BLaER1 treated with 17β-estradiol and CSF1 and Interleukin-3, amounts not matched to agents 10 nM and 100 nM (cell line): ENCODE measurements around the gene PTPRN2.

Experiments used
- H3K27ac ChIP-seq, 11 experiments: shearing (Covaris generic); formaldehyde crosslinking; 2 replicates each; pipeline ENCODE4 v1.8.1; 2022
- H3K27me3 ChIP-seq, 11 experiments: shearing (Covaris generic); formaldehyde crosslinking; 2 replicates each; pipeline ENCODE4 v1.8.1; 2022
- H3K36me3 ChIP-seq, 11 experiments: shearing (Covaris generic); formaldehyde crosslinking; 2 replicates each; pipeline ENCODE4 v1.8.1; 2022
- H3K4me1 ChIP-seq, 10 experiments: shearing (Covaris generic); formaldehyde crosslinking; 2 replicates each; pipeline ENCODE4 v1.8.1; 2022
- H3K4me2 ChIP-seq, 11 experiments: shearing (Covaris generic); formaldehyde crosslinking; 2 replicates each; pipeline ENCODE4 v1.8.1; 2022
- H3K4me3 ChIP-seq, 10 experiments: shearing (Covaris generic); formaldehyde crosslinking; 2 replicates each; pipeline ENCODE4 v1.8.1; 2022
- H3K9ac ChIP-seq, 11 experiments: shearing (Covaris generic); formaldehyde crosslinking; 2 replicates each; pipeline ENCODE4 v1.8.1; 2022
- H3K9me3 ChIP-seq, 11 experiments: shearing (Covaris generic); formaldehyde crosslinking; replicated peaks in 1 of 11; 2 replicates each; pipeline ENCODE4 v1.8.1; 2022
- H4K20me1 ChIP-seq, 11 experiments: shearing (Covaris generic); formaldehyde crosslinking; 2 replicates each; pipeline ENCODE4 v1.8.1; 2022
- Cebpa-rat ChIP-seq, 11 experiments: shearing (Covaris generic); IDR thresholded peaks; 2 replicates each; pipeline ENCODE4 v1.8.1; 2022

PTPRN2 gene

DNA sequence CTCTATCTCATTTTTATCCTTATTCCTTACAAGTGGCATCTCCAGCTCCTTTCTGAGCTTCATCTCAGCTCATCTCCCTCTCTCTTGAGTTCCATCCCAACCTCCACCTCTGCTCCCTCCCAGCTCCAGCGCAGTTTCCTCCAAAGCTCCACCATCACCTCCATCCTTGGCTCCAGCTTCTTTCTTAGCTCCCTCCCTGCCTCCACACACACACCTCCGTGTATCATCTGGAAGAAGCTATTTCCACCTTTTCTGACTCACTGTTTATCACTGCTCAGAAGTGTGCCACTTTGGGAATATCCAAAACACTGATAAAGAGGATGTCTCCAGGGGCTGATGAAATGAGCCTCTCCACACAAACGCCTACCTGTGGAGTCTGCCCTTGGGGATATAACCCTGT lies 481.4 kb downstream of the PTPRN2 start:
- Histone ChIP-seq H3K9me3 (no peaks in the 10 kb centered on the region), H4K20me1 (no peaks in the 10 kb centered on the region)

GRCh38 chr7:158103378-158103777 lies 484.2 kb downstream of the PTPRN2 start:
- no peak overlapping the region for H3K4me2 ChIP-seq
- H3K9me3 ChIP-seq = no peaks in the 10 kb centered on the region
- H4K20me1 ChIP-seq = no peaks in the 10 kb centered on the region
- TF ChIP-seq Cebpa-rat (IDR thresholded peaks at IDR 0.05) = no peak
- H3K4me1 ChIP-seq = no peaks in the 10 kb centered on the region
- H3K4me3 ChIP-seq = no peak overlapping the region
- no peak overlapping the region for H3K27ac ChIP-seq
- H3K36me3 ChIP-seq = no peaks in the 10 kb centered on the region
- no peaks in the 10 kb centered on the region for H3K27me3 ChIP-seq
- no peak overlapping the region for H3K9ac ChIP-seq

More for the DNA sequence above, 481.4 kb downstream of the PTPRN2 start:
- H3K36me3 ChIP-seq = no peaks in the 10 kb centered on the region
- no peak for TF ChIP-seq Cebpa-rat (IDR thresholded peaks at IDR 0.05)
- H3K4me2 ChIP-seq = no peak overlapping the region
- H3K27ac ChIP-seq = no peak overlapping the region
- H3K4me3 ChIP-seq = no peak overlapping the region
- H3K4me1 ChIP-seq = peaks cover 0 to 11% (median 3%) of the 10 kb centered on the region in 10 experiments; a peak in 2 of 20 replicates
- no peaks in the 10 kb centered on the region for H3K27me3 ChIP-seq
- no peak overlapping the region for H3K9ac ChIP-seq

- Histone ChIP-seq H3K27ac (no peak overlapping the region), H3K36me3 (no peaks in the 10 kb centered on the region), H3K27me3 (no peaks in the 10 kb centered on the region), H4K20me1 (no peaks in the 10 kb centered on the region), H3K4me3 (no peak overlapping the region), H3K9ac (no peak overlapping the region), H3K9me3 (no peaks in the 10 kb centered on the region), H3K4me1 (no peaks in the 10 kb centered on the region), H3K4me2 (no peak overlapping the region)
- TF ChIP-seq Cebpa-rat (IDR thresholded peaks at IDR 0.05) = no peak
Measured at GRCh38 chr7:158102897-158103296, 484.7 kb downstream of the PTPRN2 start.

GRCh38 chr7:158101821-158102450 lies 485.7 kb downstream of the PTPRN2 start:
- Histone ChIP-seq H3K36me3 (no peaks in the 10 kb centered on the region), H3K9me3 (no peaks in the 10 kb centered on the region), H4K20me1 (no peaks in the 10 kb centered on the region), H3K4me1 (no peaks in the 10 kb centered on the region), H3K27me3 (no peaks in the 10 kb centered on the region), H3K4me2 (no peak overlapping the region), H3K9ac (no peak overlapping the region), H3K4me3 (no peak overlapping the region), H3K27ac (no peak overlapping the region)
- TF ChIP-seq Cebpa-rat (IDR thresholded peaks at IDR 0.05) = no peak

- Histone ChIP-seq H3K36me3 (no peaks in the 10 kb centered on the region), H3K4me2 (no peak overlapping the region), H3K4me3 (no peak overlapping the region), H3K4me1 (peaks cover 0 to 4% (median 0%) of the 10 kb centered on the region in 10 experiments; a peak in 2 of 20 replicates), H4K20me1 (no peaks in the 10 kb centered on the region), H3K9me3 (no peaks in the 10 kb centered on the region), H3K27ac (no peak overlapping the region), H3K9ac (no peak overlapping the region), H3K27me3 (no peaks in the 10 kb centered on the region)
- no peak for TF ChIP-seq Cebpa-rat (IDR thresholded peaks at IDR 0.05)
Measured at GRCh38 chr7:158098125-158099030, 489.2 kb downstream of the PTPRN2 start.

- H3K9me3 ChIP-seq = no peaks in the 10 kb centered on the region
- no peak overlapping the region for H3K4me2 ChIP-seq
- H4K20me1 ChIP-seq = no peaks in the 10 kb centered on the region
- no peak overlapping the region for H3K4me3 ChIP-seq
- no peak overlapping the region for H3K27ac ChIP-seq
- TF ChIP-seq Cebpa-rat (IDR thresholded peaks at IDR 0.05) = no peak
- no peaks in the 10 kb centered on the region for H3K27me3 ChIP-seq
- H3K4me1 ChIP-seq = peaks cover 0 to 5% (median 0%) of the 10 kb centered on the region in 10 experiments; a peak in 2 of 20 replicates
- H3K36me3 ChIP-seq = no peaks in the 10 kb centered on the region
- H3K9ac ChIP-seq = no peak overlapping the region
Measured at GRCh38 chr7:158097453-158098124, 490.0 kb downstream of the PTPRN2 start.

DNA sequence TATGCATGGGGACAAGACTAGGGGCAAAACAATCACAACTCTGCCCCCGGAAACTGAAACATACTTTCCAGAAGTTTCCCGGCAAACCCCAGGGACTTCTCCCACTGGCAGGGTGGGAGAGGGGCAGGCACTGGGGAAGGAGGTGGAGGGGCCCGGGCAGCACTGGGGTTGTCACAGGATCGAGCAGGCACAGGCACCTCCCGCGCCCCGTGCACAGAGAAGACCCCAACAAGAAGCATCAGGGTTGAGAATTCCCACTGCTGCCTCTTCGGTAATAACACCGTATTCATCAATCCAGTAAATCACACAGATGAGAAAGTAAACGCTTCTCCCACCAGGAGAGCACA lies 490.5 kb downstream of the PTPRN2 start:
- no peaks in the 10 kb centered on the region for H3K9me3 ChIP-seq
- no peaks in the 10 kb centered on the region for H3K27me3 ChIP-seq
- H3K27ac ChIP-seq = no peak overlapping the region
- no peaks in the 10 kb centered on the region for H3K36me3 ChIP-seq
- no peak overlapping the region for H3K4me3 ChIP-seq
- no peak overlapping the region for H3K4me2 ChIP-seq
- no peaks in the 10 kb centered on the region for H4K20me1 ChIP-seq
- peaks cover 0 to 5% (median 0%) of the 10 kb centered on the region in 10 experiments; a peak in 2 of 20 replicates for H3K4me1 ChIP-seq
- no peak overlapping the region for H3K9ac ChIP-seq
- no peak for TF ChIP-seq Cebpa-rat (IDR thresholded peaks at IDR 0.05)

DNA sequence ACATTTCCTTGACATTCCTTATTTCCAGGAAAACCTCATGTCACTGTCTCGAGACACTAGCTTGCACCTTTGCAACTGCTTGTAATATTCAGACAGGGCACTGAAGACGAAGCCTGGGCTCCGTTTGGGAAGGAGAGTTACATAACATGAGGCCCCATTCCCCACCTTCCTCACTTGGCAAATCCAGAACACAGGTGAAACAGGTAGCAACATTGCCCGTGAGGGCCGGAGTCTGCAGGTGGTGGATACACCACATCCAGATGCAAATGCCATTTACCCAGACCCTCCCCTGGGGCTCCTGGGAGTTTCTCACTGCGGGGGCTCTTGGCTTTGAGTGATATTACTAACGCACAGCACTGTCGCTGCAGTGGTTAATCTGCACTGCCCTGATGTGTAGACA lies 491.0 kb downstream of the PTPRN2 start:
- H3K4me3 ChIP-seq = no peak overlapping the region
- no peak overlapping the region for H3K27ac ChIP-seq
- H3K4me2 ChIP-seq = no peak overlapping the region
- no peak for TF ChIP-seq Cebpa-rat (IDR thresholded peaks at IDR 0.05)
- no peaks in the 10 kb centered on the region for H3K36me3 ChIP-seq
- peaks cover 0 to 5% (median 0%) of the 10 kb centered on the region in 10 experiments; a peak in 2 of 20 replicates for H3K4me1 ChIP-seq
- no peaks in the 10 kb centered on the region for H4K20me1 ChIP-seq
- no peaks in the 10 kb centered on the region for H3K9me3 ChIP-seq
- no peak overlapping the region for H3K9ac ChIP-seq
- no peaks in the 10 kb centered on the region for H3K27me3 ChIP-seq

GRCh38 chr7:158094671-158095226 lies 492.9 kb downstream of the PTPRN2 start:
- TF ChIP-seq Cebpa-rat (IDR thresholded peaks at IDR 0.05) = no peak
- H3K27ac ChIP-seq = no peak overlapping the region
- H3K4me1 ChIP-seq = peaks cover 0 to 5% (median 0%) of the 10 kb centered on the region in 10 experiments; a peak in 2 of 20 replicates
- H3K9me3 ChIP-seq = peaks cover 0 to 13% (median 6%) of the 10 kb centered on the region in 11 experiments; a peak in 15 of 22 replicates
- H3K4me3 ChIP-seq = no peak overlapping the region
- no peaks in the 10 kb centered on the region for H4K20me1 ChIP-seq
- H3K4me2 ChIP-seq = no peak overlapping the region
- H3K9ac ChIP-seq = no peak overlapping the region
- H3K36me3 ChIP-seq = no peaks in the 10 kb centered on the region
- H3K27me3 ChIP-seq = no peaks in the 10 kb centered on the region
